Stomach (tissue), 4 donors: ENCODE measurements around the gene SMIM45.

ENCODE experiments used
- CTCF ChIP-seq, 7 experiments: fragments of 450-650 bp in 4 of 7; fragments of 200-600 bp in 3 of 7; sonication (generic) in 3 of 7; IDR thresholded peaks; one replicate each; pipeline ENCODE4 v1.5.1; 2016 to 2019; ENCODE audit warnings: antibody characterized with exemption in 7 of 7, control low read depth in 2 of 7, mild to moderate bottlenecking in 1 of 7
- POLR2A ChIP-seq, 4 donors: fragments of 450-650 bp; IDR thresholded peaks; one replicate each; pipeline ENCODE4 v1.6.1; 2016; ENCODE audit warnings: antibody characterized with exemption in 4 of 4, control low read depth in 2 of 4, mild to moderate bottlenecking in 1 of 4, moderate library complexity in 1 of 4

GRCh38 chr22:41931701-41932269 is 20.2 kb upstream of the SMIM45 start:
- TF ChIP-seq POLR2A (IDR thresholded peaks at IDR 0.05) (no peak), CTCF (IDR thresholded peaks at IDR 0.05) (no peak)
